Kidney tubule cell (primary cell): Measurements from ENCODE around the gene TTLL6.
A peak's percentile ranks its signal among the peaks of the same experiment; 100 is the strongest.

Experiments used
- DNase-seq: peaks from one replicate; pipeline ENCODE4 v3.0.0-alpha.2; 2018; ENCODE audit warnings: low spot score

TTLL6 gene

DNA sequence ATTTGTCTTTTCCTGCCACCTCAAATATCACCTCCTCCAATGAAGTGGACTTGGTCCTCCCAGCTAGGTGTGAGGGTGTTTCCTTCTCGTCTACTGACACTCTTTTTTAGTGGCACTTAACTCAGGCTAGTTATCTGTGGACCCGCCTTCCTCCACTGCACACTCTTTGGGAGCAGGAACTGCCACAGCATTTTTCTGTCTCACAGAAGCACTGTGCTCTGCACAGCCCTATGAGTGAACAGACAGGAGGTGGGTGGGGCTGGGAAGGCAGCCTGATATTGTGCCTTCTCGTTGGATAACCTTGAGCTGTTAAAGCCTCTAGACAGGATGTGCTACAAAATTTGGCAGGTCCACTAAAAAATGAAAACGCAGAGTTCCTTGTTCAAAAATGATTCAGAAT, 56.6 kb downstream of the TTLL6 start:
- no peak for DNase-seq

DNA sequence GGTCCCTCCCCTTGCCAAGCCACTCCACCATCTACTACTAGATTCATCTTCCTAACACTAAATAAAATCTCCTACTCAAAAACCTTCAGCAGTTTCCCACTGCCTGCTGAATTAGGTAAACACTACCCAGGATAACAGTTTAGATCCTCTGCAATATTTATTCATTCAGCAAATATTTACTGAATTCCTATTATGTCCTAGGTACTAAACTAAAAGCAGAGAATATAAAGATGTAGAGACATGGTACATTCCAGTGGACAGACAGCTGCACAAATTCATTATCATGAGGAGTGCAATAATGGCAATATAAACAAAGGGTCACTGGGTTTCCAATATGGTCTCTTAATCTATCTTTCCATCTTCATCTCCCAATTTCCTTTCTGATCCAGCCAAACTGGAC, 57.7 kb downstream of the TTLL6 start:
- no peak for DNase-seq

DNA sequence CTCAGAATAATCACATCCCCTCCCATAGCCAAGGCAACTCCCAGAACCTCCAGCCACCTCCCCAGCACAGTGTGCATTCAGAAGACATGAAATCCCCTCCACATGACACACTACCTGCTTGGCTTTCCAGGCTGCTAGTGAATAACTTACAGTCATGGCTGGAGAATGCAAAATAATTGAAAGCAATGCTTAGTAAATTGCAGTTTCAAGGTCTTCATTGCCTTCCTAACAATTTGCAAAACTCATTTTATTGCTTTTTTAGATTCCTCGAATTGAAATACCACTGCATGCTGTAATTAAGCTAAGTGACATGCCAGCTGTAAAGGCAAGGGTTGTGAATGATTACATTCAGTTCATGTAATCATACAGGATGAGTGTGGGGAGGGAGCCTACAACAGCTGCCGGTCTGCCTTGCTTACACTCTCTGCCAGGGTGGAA, 59.5 kb downstream of the TTLL6 start:
- DNase-seq = peak; percentile 83

DNA sequence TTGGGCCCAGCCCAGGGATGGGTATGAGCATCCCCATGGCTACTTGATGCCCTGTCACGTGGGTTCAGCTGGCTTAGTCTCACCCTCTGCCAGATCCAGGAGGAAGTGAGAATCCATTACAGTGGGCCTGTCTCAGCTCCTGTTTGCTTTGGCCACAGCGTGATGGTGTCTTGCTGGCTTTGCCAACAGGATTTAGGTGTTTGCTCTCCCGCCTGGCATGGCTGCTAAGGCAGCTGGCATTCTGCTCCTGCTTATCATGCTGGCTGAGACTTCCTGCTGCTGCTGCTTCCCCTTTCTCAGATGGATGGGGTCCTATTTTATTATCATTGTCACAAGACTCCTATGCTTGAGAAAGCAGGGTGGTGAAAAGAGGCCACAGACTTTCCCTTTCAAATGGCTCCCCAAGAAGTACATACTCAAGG, 60.2 kb downstream of the TTLL6 start:
- no peak for DNase-seq

DNA sequence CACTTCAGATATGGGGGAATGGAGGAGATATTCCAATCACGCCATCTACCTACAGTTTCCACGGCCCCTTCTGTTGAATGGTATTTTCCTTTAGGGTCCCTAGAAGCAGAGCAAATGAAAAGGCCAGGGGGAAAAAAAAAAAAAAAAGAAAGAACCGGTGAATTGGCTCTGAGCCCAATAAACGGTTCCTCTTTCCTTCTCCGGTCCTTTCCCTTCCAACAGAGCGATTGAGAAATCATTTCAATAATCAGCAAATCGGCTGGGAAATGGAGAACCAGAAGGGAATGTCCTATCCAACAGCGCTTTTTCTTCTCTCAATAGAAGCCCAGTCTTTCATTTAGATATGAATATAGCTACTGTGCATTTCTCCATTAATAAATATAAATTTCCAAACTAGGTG, 61.7 kb downstream of the TTLL6 start:
- DNase-seq = no peak

DNA sequence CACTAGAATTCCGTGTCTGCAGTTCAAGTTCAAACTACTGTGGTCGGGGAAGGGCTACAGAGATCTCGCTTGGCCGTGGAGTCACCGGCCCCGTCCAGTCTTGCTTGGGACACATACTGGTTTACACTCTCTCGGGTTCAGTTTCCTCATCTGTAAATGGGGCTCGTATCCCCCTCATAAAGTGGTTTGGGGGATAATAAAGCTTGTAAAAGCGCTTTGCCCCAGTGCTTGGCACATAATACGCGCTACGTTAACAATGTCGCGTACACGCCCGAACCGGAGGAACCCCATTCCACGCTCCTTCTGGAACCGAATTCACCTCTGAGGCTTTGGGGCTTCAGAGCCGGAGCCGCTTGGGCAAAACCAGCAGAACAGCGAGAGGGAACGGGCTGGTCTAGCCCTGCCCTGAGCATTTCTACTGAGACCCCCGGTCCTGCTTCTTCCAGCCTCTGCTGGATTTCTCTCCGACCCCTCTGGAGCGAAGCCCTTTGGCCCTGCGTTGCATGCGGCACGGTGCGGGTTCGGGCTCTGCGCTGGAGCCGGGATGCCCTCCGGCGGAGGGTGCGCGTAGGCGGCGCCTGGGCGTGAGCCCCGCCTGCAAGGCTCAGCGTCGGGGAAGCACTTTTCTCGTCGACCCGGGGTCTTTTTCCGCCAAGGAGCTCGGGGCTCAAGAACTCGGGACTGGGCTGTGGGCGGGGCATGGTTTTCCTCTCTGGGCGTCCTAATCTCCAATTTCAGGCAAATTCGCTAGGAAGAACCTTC, 62.3 kb downstream of the TTLL6 start:
- DNase-seq = no peak

DNA sequence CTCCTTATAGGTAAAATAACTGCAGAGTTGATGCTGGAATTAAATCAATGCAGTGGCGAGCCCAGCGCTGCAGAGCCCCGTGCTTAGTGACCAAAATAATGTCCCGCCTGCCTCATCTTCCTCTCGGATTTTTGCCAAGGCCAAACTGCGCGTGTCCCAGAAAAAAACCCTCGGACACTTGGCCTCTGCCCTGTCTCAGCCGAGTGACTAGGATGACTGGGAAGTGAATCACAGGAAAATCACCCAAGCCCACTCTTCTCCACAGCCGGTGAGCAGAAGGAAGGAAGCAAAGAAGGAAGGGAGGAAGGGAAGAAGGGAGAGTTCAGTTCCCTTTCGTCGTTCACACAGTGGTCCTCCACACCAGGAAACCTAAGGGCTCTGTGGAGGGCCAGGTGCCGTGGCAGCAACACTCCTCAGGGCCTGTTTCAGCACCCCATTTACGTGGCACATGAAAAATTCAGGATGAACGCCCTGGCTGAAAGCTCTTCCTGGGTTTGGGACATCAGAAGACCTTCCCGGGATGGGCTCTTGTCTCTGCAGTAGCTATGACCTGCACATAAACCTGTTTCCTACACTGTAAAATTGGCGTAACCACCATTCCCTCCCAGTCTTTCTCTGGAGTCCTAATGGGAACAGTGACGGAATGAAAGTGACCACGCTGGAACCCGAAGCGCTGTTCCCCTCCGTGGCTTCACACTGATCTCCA, 63.1 kb downstream of the TTLL6 start:
- DNase-seq = peak; percentile 87

DNA sequence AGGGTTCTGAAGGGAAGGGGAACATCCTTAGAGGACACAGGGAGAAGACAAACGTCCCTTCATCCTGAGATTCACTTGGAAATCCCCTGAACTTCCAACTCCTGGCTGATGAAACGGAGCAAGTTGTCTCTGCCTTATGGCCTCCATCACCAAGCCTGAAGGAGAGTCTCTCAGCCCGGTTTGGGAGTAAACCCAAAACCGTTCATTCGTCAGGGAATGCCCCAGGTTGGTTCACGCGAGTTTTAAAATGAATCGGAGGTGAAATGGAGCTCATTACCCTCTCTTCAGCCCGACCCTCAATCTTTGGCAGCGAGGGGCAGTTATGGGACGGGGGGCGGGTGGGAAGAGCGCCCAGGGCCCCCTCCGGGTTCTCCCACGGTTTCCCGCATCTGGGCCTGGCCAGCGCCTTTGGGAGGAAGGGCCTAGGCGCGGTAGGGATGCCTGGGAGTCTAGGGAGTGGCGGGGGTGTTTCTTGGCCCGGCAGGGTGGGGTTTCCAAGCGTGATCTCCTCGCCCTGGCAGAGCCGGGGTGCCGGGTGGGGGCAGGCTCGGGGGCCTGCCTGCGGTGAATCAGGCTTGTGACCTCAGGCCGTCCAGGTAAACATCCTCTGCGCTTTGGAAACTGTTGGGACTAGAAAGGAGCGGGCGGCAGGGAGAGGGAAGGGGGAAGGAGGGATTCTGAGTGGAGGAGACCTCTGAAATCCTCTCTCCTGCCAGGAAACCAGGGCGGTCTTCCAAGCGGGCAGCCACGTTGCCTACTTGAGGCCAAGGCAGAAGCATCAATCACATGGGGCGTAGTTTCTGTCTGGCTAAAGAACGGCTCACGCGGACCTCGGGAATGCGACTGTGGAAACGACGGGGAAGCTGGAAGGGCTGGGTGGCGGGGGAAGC, 64.4 kb downstream of the TTLL6 start:
- DNase-seq = peak; percentile 38

DNA sequence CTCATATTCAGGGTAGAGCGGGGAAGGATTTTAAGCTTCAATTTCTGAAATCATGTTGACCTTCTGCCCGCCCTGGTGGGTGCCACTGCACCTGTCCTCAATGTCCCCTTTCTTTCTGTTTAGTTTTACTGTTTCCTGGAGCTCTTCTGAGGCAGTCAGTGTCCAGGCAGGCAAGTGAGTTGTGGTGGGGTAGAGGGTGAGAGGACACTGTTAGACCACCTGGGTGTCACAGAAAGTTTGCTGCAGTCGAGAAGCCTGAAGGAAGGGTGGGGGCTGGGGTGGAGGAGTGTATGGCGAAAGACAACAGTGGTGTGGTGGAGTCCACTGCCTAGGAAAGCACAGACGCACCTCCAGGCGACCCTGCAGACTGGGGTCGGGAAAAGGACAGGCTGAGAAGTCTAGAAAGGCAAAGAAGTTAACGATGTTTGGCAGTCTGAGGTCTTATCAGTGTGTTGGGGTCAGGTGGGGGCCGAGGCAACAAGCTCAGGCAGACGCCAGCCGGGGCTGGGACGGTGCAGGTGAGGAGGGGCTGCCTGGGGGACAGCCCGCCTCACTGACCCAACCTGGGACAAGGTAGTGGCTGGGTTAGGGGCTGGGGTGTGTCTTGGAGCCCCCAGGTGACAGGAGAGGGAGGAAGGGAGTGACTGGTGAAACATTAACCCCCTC, 65.2 kb downstream of the TTLL6 start:
- no peak for DNase-seq

DNA sequence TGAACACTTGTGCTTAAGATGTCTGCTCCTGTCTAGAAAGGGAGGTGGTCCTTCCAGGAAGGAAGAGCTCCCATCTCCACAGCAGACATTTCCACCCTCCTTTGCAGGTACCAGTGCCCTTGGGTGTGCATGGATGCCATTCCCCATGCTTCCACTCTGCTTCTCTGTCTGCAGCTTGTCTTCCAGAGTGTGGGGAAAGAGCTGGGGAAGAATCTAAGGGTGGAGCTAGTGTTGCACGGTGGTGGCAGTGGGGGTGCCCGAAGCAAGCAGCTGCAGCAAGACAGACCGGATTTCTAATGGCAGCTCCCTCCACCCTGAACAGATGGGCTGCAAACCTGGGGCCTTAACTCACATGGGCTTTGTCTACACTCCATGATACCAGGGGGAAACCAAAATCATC, 65.9 kb downstream of the TTLL6 start:
- DNase-seq = no peak

DNA sequence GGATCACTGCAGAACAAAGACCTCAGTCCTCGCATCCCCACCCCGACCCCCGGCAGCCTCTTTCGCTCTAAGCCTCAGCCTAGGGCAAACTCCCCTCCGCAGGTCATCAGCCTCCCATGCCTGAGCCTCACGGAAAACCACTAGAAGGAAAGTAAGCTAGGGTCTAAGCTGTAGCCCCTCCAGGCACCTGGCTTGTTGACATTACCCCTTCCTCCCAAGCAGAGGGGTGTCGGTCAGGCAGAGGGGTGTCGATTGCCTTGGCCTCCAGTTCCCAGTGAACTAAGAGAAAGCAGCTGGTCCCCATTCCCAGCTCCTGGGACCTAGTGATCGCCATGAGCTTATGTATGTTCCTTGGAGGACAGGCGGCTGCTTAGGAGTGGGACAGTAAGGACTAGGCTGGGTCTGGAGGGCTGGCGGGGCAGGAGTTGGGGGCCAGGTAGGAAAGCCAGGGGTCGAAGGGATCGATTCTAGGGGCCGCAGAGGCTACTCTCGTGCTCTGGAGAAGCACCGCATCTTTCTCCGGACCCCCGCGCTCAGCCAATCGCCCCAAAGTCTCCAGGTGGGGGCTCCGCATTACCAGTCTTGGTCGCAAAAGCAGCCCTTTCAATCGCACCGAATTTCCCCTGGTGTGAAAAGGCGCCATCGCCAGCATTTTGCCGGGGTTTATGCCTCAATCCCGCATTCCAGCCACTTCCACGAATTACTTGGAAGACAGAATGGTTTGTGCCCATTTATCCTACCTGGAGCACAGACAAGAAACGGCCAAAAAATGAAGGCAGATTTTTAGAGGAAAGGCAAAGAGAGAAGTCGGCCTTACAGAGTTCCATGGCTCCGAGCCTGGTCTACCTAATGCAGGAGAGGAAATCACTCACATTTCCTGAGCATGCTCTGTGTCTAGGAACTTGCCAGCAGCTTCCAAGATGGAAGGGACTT, 67.1 kb downstream of the TTLL6 start:
- DNase-seq = no peak

DNA sequence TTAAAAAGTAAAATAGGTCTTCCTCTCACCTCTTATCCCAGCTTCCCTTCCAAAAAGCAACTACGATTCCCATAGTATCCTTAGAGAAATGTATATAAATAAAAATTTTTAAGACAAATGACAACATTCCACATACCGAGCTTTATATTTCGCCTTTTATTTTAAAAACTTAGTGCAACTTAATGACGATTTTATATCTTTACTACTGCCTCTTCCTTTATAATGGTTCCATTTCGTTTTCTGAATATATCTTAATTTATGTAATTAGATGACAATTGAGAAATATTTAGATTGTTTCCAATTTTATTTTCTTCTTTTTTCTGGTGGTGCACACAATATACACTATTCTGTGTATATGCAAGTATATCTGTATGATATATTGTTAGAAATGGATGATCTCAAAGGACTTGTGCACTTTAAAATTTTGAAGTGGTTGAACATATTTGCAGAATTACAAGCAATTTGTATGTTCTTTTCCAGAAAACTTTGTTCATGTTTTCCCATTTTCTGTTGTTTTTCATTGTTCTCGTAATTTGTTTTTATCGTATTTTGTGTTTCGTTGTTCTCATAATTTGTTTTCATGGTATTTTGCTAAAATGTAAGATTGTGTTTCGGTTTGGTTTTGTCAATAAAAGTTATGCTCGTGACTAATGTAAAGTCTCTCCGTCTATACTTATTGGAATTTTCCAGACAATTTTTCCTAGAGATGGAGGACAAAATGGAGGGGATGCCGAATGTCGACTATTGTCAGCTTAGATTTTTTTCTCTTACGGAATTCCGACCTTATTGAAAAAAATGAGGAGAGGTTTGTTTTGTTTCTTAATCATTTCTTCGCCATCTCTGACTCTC, 68.1 kb downstream of the TTLL6 start:
- no peak for DNase-seq

DNA sequence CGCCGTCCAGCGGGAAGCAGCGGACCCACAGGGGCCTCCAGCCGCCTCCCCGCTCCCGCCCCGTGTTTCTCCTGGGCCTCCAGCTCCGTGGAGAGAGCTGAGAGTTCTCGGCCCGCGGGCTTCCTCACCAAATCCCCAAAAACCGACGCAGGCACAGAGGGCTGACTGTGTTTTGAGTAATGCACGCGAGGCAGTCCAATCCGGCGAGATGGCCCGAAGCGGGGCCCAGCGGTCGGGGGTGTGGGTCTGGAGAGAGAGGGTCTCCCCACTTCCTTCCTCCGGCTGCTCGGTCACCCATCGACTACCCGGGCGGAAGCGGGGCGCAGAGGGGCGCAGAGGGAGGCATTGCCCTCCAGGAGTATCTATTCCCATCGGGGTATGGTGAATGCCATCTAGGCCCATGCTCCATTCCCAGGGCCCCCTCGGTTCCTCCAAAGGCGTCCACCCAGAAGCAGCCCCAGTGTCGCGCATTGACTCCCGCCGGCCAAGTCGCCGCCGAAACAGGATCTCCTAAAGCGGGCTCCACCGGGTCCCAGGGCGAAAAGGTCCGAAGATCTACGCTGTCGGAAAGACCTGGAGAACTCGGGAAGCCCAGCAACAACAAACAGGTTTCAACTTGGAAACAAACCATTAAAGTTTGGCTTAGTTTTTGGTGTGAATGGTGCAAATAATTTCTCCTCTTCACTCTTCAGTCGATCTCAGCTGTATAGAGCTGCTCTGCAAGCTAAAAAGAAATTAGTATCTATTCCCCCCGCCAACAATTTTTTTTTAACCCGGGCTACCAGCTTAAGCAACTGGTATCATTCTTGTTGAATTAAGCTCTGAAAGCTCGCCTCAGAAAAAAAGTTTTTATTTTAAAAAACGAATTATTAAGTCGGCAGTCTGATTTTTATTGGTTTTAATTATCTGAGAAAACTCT, 69.3 kb downstream of the TTLL6 start:
- no peak for DNase-seq

DNA sequence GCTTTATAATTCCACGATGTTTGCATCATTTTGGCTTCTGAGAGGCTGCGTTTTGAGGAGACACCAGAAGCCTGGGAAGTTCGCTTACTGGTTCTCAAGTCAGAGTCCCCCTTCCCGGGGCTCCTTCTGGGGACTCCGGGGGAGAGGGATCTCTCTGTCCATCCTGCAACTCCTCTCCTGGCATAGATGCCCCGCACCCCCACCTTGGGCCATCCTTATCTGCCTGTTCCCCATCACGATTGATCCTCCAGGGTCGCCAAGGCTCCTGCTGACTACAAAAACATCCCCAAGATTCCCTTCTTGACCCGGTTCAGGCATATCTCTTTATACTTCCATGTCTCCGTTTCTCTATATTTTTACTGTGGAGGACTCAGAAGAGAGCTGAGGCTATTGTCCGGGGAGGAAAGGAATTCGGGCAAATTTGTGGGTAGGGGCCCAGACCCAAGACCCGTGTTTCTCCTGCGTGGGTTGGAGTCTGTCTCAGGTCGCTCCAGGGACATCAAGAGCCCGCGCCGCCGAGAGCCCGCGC, 70.0 kb downstream of the TTLL6 start:
- no peak for DNase-seq

DNA sequence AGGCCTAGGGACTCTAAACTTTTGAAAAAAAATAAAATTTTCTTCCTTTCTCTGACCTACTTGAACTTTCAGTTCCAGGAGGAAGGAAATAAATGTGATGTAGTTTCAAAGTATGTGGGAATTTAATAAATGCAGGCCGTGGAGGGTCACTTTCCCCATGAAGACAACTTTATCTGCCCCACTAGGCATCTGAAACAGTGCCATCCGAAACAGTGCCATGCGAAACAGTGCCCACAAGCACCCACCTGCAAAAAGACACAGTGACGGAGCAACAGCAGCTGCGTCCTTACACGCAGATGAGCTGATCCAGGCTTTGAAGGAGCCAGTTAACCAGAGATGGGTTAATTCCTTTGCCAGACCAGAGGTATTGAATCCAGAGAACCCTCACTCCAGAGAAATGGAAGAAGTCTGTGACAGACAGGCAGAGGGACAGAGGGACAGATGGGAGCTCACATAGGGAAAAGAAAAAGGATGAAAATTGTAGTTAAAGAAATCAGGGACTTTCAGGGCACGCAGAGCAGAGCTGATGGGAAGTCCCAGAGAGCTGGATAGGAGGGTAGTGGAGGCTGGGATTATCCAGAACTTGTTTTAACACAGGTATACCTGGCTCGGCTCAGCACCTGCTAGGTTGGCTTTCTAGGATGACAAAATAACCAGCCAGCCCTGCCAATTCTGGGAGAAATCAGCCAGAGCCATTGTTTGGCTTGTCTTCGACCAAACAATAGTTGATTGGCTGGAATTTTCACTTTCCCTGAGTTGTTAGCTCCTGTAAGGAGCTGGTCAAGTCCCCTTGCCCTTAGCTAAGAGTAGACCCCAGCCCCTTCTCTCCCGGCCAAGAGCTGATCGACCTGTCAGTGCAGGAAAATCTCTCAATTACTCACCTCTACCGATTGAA, 71.4 kb downstream of the TTLL6 start:
- no peak for DNase-seq

DNA sequence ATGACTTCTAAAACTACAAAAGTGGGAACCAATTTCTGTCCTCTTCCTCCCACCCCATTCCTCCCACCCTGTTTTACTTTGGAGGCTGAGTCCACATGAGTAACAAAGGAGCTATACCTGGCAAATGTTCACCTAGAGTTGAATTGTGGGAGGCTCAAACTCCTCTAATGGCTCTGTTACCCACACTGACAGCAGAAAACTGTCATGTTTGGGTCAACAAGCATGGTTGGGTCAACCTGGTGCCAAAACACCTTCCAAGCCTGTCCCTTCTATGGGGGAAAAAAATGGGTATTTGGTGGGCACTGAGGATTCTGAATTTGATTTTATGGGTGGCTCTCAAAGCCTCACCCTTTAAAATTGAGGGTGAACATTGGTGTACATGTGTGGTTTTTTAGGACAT, 76.5 kb downstream of the TTLL6 start:
- no peak for DNase-seq

DNA sequence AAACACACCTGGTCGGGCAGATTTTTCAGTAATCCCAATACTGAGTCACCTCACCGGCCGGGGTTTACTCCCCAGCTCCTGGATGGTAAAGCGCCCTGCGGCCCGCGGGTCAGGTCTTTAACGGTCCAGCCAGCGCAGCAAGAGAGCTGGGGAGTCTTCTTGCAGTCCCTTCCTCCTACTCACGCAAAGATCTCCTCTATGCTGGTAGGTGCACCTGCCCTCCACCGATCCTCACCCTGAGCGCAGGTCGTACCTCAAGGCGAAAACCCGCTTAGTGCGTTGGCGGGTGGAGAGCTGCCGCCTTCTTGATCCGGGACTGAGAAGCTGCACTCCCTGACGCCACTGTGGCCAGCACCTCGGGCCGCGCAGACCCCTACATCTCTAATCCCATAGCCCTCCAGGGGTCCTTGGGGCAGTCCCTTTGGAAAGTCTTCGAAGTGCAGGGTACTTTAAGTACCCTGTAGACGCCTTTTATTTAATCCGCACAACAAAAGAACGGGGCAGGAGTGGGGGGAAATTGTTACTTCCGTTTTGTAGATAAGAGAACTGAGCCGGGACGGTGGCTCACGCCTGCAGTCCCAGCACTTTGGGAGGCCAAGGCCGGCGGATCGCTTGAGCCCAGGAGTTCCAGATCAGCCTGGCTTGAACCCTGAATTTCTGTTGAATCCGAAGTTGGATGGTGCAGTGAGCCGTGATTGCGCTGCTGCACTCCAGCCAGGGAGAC, 78.1 kb downstream of the TTLL6 start:
- DNase-seq = no peak
